GM21737 (cell line): ENCODE measurements around the gene CDKL5.
"Not testable (repeated sequence)": the region's sequence is repeated elsewhere in the genome, so short reads cannot be mapped to it uniquely, and the experiment has no call there.

Experiments used
- ATAC-seq: cut with Tn5 transposase; IDR thresholded peaks from one replicate; pipeline ENCODE4 v1.9.1; 2021; ENCODE audit warnings: mild to moderate bottlenecking, moderate library complexity; ENCODE audit not compliant: unreplicated experiment

Gene CDKL5

GRCh38 chrX:18425199-18426003 lies at the start of gene CDKL5:
Gene CDKL5, plus strand, starts transcription at chrX:18425608. Its CDS starts 81,489 bp downstream, at chrX:18507097.
- peak; percentile 93 for ATAC-seq

GRCh38 chrX:18377796-18378195 lies 47.6 kb upstream of the CDKL5 start:
- ATAC-seq: no peak

- no peak for ATAC-seq
Observed at GRCh38 chrX:18389966-18390365, 35.4 kb upstream of the CDKL5 start.

- ATAC-seq: no peak
Observed at GRCh38 chrX:18390941-18391538, 34.4 kb upstream of the CDKL5 start.

DNA sequence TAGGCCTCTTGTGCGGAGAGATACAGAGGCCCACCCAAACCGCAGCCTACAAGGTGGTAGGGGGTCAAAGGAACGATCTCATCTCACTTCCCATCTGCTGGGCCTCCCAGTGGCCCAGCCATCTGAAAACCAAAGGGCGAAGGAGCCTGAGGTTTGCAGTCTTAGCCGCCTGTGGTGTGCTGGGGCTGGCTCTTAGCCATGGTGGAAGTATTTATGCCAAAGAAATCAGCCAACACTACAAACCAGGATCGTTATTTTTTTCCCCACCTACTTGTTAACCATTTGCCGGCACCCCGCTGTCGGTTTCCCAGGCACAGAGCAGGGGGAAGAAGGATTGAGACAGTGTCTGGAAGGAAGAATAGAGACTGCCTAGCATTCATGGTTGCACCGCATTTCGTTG lies 30.9 kb upstream of the CDKL5 start:
- ATAC-seq: no peak

- ATAC-seq: no peak
Observed at GRCh38 chrX:18401848-18402213, 23.6 kb upstream of the CDKL5 start.

DNA sequence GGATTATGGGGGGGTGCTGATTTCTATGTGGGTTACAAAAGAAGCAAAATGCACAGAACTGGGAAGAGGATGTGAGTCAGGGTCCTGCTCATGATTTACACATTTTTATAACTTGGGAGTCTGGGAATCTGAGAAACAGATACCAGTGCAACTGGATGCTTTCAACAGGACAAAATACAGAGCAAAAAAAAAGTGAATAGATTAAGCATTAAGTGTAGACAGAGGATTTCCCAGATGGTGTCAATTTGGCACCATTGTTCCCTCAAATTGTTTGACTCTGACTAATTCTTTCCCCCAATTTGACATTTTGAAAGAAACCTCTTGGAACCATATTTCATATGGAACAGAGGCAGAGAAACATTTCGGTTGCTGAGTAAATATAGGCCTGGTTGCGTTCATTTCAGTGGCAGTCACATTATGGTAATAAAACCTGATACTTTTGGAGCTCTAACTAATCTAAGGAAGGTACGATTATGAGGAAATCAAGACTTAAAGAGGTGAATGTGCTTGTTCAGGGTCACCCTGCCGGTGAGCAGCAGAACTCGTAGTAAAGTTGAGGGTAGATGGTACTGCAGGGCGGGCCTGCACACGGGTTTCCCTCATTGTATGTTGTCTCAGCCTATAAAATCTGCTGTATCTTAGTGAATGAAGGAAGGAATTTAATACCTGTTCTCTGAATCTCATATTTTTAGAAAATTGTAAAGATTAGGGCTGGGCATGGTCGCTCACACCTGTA lies 18.7 kb upstream of the CDKL5 start:
- ATAC-seq: no peak

DNA sequence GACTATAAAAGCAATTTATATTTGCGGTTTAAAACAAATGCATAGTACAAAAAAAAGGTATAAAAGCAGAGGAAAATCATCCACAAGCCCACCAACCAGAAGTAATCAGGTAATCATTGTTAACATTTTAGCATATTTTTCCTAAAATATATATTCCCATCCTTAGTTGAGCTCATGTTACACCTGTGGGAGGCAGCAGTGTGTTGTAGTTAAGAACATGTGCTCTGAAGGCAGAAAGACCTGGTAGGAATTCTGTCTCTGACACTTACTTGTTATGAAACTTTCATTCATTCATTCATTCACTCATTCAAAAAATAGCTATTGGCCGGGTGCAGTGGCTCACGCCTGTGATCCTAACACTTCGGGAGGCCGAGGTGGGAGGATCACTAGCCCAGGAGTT lies 15.4 kb upstream of the CDKL5 start:
- ATAC-seq: no peak

DNA sequence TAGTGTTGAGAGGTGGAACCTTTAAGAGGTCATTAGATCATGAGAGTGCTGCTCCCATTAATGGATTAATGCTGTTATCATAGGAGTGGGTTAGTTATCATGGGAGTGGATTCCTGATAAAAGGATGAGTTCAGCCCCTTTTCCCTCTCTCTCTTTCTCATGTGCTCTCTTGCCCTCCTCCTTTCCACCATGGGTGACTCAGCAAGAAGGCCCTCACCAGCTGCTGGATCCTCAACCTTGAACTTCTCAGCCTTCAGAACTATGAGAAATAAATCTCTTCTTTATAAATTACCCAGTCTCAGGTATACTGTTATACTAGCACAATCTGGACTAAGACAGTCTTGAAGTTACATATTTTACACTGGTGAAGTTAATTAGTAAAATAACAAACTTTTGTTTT lies 10.0 kb upstream of the CDKL5 start:
- no peak for ATAC-seq

DNA sequence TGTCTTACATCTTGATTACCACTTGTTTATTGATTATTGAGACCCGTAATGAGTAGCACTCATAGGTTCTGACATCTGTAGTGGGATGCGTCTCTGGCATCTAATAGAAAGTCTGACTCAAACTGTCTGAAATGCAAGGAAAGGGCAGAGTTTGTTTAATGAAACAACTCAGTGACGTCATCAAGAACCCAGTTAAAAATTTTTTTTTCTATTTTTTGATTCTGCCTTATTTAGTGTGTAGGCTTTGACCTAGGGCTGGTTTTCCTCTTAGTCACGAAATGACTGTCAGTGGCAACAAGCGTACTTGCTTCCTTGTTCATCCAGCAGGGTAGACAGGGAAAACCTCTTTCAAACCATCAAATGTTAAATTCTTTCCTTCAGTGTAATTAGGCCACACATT lies 3.1 kb upstream of the CDKL5 start:
- no peak for ATAC-seq

- no peak for ATAC-seq
Observed at GRCh38 chrX:18422886-18423285, 2.5 kb upstream of the CDKL5 start.

DNA sequence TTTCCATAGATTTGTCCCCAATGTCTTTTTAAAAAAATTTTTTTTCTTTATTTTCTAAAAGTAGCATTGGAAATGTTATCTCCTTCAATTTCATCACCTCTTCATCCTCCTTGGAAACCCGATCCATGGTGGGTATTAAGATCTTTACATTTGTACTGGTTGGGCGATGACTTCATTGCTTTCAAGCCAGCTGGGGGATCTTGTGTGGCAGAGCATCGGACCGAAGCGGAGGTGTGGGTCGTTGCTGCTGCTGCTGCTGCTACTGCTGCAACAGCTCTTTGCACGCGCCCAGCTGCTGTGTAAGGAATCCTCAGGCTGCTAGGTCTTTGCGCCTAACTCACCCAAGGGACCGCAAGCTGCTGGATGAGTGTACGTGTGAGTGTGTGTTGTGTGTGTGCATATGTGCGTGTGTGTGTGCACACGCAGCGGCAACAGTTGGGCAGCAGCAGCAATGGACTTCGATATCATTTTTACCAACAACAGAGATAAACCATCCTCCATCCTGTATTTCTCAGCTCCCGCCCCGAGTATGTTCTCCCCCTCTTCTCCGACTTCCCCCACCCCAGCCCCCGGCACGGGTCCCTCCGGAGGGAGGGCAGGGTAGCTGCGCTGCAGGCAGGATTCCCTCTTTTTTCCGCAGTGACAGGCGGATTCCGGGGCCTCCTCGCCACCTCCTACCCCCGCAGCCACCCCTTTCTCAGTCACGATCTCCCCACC lies 768 bp upstream of the CDKL5 start:
- peak; percentile 26 for ATAC-seq

DNA sequence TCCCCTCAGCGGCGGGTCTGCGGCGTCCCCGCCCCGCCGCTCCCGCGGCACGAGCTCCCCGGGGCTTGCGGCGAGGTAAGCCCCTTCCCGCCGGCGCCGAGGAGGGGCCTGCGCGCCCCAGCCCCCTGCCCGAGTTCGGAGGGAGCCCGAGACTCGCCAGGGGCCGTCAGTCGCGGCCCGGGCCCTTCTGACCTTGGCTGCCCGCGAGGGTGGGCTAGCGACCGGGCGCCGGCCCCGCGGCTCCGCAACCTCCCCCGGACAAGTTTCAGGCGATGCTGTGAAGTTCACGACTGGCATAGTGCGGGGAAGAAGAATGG lies 554 bp downstream of the CDKL5 start:
- no peak for ATAC-seq

GRCh38 chrX:18428006-18428405 lies 2.6 kb downstream of the CDKL5 start:
- ATAC-seq: no peak

- ATAC-seq: not testable (repeated sequence)
Observed at GRCh38 chrX:18433288-18433687, 7.9 kb downstream of the CDKL5 start.

DNA sequence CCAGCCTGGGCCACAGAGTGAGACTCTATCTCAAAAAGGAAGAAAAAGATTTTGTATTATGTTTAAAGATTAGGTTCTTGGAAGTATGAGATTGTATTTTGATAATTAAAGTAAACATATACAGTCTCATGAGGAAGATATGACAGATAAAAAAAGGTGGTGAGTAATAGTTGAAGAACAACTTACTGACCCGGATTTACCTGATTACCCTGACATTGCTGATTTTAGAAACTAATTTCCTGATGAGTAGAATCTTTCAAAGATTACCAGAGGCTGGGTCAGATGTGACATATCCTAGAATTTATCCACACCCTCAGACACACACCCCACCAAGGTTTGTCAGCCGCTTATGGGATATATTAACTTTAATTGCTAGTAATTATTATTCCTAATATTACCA lies 9.5 kb downstream of the CDKL5 start:
- no peak for ATAC-seq

DNA sequence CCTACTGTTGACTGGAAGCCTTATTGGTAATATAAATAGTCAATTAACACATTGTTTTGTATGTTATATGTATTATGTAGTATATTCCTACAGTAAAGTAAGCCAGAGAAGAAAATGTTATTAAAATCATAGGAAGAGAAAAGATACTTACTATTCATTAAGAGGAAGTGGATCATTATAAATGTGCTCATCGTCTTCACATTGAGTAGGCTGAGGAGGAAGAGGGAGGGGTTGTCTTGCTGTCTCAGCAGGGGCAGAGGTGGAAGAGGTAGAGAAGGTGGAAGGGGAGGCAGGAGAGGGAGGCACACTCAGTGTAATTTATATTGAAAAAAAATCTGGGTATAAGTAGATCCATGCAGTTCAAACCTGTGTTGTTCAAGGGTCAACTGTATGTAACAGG lies 10.6 kb downstream of the CDKL5 start:
- ATAC-seq: no peak

GRCh38 chrX:18440835-18441234 lies 15.4 kb downstream of the CDKL5 start:
- no peak for ATAC-seq

GRCh38 chrX:18441780-18442367 lies 16.5 kb downstream of the CDKL5 start:
- no peak for ATAC-seq

- ATAC-seq: no peak
Observed at GRCh38 chrX:18448416-18448815, 23.0 kb downstream of the CDKL5 start.

DNA sequence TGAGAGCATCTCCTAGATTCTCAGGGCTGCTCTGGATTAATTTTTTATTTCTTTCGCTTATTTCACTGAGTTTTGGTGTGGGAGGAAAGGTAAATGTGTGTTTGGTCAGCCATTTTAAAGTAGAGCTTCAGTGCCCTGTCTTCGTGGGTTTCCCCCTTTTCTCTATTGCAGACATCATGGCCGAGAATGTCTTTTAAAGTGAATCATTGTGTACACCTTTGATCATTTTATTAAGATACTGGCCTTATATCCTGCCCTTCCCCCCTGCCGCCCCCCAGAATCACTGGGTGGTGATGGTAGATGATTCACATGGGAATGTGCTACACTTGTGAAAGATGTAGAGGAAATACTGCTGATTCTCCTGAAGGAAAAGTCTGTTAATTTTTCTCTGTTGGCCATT lies 23.8 kb downstream of the CDKL5 start:
- no peak for ATAC-seq
